ENCODE results near the gene MPRIP. TPM values are rescaled to one million over a fixed set of nuclear protein-coding genes. Genes with fewer than 3 reads are reported as not detected.

The MPRIP gene
- total and polyA plus RNA-seq, 2 of the 13 experiments (the other 11 are each of a cell fraction or from before 2014, with no cell fraction given): 50.2 to 52.4 TPM

DNA sequence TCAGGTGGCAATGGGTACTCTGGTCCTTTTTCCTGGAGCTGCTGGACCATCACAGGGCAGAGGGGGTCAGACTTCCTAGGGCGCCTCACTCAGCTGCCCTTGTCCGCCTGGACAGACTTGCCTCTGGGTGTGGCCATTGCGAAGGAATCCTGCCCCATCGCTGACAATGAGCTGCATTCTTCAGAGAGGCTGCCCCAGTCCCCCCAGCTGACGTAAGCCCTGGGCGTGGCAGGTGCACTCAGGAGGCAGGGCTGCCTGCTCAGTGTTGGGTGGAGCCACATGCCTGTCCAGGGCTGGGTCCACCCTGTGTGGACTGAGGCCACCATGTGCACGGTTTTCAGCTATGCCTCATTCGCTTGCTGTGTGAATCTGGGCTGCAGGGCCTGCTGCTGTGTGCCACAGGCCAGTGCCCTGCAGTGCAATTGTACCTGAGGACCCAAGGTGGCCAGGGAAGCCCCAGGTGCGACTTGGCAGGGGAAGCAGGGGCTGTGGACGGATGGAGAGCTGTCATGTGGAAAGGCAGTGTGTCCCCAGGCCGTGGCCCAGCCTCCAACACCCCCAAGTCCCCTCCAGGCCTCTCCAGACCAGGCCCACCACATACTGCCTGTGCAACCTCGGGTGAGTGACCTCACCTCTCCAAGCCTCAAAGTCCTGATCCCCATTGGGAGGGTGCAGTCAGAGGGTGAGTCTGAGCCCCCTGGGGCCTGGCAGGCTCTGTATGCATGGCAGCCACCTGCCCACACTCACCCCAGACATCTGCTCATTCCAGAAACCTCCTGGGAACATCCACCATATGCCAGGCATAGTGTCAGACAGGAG, 14.0 kb upstream of the MPRIP start (continued):
- TF ChIP-seq, protein P1, sequence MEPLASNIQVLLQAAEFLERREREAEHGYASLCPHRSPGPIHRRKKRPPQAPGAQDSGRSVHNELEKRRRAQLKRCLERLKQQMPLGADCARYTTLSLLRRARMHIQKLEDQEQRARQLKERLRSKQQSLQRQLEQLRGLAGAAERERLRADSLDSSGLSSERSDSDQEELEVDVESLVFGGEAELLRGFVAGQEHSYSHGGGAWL (CRISPR knock-in tag; IDR thresholded peaks at IDR 0.05): 0 out of 2 replicates have a peak, but pooled peaks have one; percentile 10
- TF ChIP-seq ZNF644 (CRISPR knock-in tag; IDR thresholded peaks at IDR 0.05; ENCODE audit: low read depth) (peak; percentile 81), ZNF569 (CRISPR knock-in tag; IDR thresholded peaks at IDR 0.05; ENCODE audit: borderline replicate concordance) (no peak), ZNF629 (CRISPR knock-in tag; conservative IDR thresholded peaks at IDR 0.05) (no peak), KLF11 (CRISPR knock-in tag; IDR thresholded peaks at IDR 0.05) (peak; percentile 65; the same call in 1 of the 2 replicates), ZFX (CRISPR knock-in tag; IDR thresholded peaks at IDR 0.05; ENCODE audit: low read depth) (peak; percentile 95), ZNF34 (CRISPR knock-in tag; IDR thresholded peaks at IDR 0.05; ENCODE audit: borderline replicate concordance) (0 out of 2 replicates have a peak, but pooled peaks have one; percentile 67), NCOA2 (CRISPR knock-in tag; IDR thresholded peaks at IDR 0.05) (0 out of 2 replicates have a peak, but pooled peaks have one; percentile 40), MBD4 (IDR thresholded peaks at IDR 0.05; ENCODE audit: borderline replicate concordance, low read length) (no peak), ZIK1 (CRISPR knock-in tag; IDR thresholded peaks at IDR 0.05; ENCODE audit: borderline replicate concordance, low read depth) (0 out of 2 replicates have a peak, but pooled peaks have one; percentile 40), MYC (CRISPR knock-in tag; IDR thresholded peaks at IDR 0.05; ENCODE audit: borderline replicate concordance) (peak; percentile 97), TBL1XR1 (IDR thresholded peaks at IDR 0.05; ENCODE audit: borderline replicate concordance, low read length, partially characterized antibody) (no peak), ZNF614 (CRISPR knock-in tag; IDR thresholded peaks at IDR 0.05; ENCODE audit: borderline replicate concordance) (no peak), SKI (IDR thresholded peaks at IDR 0.05; ENCODE audit: partially characterized antibody) (no peak)
- TF ChIP-seq, protein P2, sequence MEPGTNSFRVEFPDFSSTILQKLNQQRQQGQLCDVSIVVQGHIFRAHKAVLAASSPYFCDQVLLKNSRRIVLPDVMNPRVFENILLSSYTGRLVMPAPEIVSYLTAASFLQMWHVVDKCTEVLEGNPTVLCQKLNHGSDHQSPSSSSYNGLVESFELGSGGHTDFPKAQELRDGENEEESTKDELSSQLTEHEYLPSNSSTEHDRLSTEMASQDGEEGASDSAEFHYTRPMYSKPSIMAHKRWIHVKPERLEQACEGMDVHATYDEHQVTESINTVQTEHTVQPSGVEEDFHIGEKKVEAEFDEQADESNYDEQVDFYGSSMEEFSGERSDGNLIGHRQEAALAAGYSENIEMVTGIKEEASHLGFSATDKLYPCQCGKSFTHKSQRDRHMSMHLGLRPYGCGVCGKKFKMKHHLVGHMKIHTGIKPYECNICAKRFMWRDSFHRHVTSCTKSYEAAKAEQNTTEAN (CRISPR knock-in tag; conservative IDR thresholded peaks at IDR 0.05): peak; percentile 68
- TF ChIP-seq, protein P3, sequence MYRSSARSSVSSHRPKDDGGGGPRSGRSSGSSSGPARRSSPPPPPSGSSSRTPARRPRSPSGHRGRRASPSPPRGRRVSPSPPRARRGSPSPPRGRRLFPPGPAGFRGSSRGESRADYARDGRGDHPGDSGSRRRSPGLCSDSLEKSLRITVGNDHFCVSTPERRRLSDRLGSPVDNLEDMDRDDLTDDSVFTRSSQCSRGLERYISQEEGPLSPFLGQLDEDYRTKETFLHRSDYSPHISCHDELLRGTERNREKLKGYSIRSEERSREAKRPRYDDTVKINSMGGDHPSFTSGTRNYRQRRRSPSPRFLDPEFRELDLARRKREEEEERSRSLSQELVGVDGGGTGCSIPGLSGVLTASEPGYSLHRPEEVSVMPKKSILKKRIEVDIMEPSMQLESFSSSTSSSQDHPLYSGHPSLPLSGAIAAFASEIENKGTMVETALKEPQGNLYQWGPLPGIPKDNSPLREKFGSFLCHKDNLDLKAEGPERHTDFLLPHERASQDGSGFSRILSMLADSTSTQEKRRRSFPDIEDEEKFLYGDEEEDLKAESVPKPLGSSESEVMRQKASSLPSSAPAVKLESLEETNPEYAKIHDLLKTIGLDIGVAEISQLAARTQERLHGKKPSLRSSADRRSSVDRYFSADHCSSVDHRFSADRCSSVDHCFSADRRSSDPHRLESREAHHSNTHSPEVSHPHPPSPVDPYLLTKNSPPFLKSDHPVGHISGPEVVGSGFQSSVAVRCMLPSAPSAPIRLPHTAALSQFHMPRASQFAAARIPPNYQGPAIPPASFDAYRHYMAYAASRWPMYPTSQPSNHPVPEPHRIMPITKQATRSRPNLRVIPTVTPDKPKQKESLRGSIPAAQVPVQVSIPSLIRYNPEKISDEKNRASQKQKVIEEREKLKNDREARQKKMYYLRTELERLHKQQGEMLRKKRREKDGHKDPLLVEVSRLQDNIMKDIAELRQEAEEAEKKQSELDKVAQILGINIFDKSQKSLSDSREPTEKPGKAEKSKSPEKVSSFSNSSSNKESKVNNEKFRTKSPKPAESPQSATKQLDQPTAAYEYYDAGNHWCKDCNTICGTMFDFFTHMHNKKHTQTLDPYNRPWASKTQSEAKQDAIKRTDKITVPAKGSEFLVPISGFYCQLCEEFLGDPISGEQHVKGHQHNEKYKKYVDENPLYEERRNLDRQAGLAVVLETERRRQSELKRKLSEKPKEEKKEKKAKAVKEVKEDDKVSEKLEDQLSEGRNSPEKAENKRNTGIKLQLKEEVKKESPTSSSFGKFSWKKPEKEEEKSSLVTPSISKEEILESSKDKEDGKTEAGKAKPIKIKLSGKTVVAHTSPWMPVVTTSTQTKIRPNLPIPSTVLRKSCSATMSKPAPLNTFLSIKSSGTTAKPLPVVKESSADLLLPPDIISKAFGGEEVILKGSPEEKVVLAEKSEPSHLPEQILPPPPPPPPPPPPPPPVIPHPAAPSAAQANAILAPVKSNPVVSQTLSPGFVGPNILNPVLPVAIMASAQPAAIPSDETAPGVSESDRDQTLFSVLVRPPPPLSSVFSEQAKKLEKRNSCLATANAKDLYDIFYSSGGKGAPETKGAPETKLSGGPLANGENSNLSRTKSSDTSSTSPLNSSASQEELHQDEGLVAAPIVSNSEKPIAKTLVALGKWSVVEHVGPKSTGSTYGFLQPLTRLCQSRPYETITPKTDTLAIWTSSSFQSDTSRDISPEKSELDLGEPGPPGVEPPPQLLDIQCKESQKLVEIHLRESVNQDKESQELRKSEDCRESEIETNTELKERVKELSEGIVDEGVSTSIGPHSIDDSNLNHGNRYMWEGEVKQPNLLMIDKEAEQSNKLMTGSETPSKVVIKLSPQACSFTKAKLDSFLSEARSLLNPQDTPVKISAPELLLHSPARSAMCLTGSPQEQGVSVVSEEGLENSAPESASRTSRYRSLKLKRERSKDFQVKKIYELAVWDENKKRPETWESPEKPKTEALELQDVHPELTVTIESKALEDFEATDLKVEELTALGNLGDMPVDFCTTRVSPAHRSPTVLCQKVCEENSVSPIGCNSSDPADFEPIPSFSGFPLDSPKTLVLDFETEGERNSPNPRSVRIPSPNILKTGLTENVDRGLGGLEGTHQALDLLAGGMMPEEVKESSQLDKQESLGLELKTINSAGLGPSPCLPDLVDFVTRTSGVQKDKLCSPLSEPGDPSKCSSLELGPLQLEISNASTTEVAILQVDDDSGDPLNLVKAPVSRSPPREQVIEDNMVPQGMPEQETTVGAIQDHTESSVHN (CRISPR knock-in tag; IDR thresholded peaks at IDR 0.05): 0 out of 2 replicates have a peak, but pooled peaks have one; percentile 57
- TF ChIP-seq, protein P4, sequence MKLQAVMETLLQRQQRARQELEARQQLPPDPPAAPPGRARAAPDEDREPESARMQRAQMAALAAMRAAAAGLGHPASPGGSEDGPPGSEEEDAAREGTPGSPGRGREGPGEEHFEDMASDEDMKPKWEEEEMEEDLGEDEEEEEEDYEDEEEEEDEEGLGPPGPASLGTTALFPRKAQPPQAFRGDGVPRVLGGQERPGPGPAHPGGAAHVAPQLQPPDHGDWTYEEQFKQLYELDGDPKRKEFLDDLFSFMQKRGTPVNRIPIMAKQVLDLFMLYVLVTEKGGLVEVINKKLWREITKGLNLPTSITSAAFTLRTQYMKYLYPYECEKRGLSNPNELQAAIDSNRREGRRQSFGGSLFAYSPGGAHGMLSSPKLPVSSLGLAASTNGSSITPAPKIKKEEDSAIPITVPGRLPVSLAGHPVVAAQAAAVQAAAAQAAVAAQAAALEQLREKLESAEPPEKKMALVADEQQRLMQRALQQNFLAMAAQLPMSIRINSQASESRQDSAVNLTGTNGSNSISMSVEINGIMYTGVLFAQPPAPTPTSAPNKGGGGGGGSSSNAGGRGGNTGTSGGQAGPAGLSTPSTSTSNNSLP (IDR thresholded peaks at IDR 0.05; ENCODE audit: low read depth, low read length): no peak
